ENCODE measurements around the gene PCDHGC3. TPM values are rescaled to one million over a fixed set of nuclear protein-coding genes. Genes with fewer than 3 reads are reported as not detected.
A peak's percentile ranks its signal among the peaks of the same experiment; 100 is the strongest.

PCDHGC3 gene
- total RNA-seq (2021) (103 and 112 TPM in 2 replicates), Bru-seq, nascent RNA (percentile 85 among the genes with signal in this experiment), BruChase-seq, experiment 1, labeled RNA remaining after a 2-hour chase (percentile 94 among the genes with signal in this experiment), BruChase-seq, experiment 2, labeled RNA remaining after a 6-hour chase (percentile 98 among the genes with signal in this experiment)
- long read RNA-seq, full-length matches to known transcripts: 94 of 215 reads
- long read RNA-seq, partial matches to known transcripts: 115 of 215 reads
- long read RNA-seq, other reads (novel, unspliced or antisense): 6 of 215 reads

DNA sequence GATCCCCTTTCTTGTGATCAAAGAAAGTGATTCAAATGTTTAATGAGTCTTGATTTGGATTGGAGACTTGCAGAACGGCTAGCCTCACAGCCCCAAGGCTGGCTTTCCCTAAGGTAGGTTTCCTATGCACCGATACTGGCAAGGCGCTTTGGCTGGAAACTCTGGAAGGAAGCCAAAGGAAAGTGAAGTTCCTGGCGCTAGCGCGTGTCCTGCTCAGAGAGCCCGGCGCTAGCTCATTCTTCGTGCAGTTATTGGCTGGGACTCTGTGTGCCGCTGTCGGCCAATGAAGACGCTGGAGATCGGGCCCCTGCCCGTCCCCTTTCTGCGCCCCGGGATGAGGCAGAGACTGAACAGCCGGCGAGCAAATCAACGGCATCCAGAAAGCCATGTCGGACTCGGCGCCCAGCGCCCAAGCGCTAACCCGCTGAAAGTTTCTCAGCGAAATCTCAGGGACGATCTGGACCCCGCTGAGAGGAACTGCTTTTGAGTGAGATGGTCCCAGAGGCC lies at the start of gene PCDHGC3:
Gene PCDHGC3 (plus strand): TSS at position 342 of the 507 bp plus-strand sequence. CDS start 151 bp downstream, at position 493.
- CTCF ChIA-PET: interaction anchor here (0.6 to 2.3 kb wide), 8 partner anchors 20 to 252 kb away, joined by 3 to 13 read pairs (median 6); partner anchors contain the start of gene PCDHB14
- TF ChIP-seq, protein P1, sequence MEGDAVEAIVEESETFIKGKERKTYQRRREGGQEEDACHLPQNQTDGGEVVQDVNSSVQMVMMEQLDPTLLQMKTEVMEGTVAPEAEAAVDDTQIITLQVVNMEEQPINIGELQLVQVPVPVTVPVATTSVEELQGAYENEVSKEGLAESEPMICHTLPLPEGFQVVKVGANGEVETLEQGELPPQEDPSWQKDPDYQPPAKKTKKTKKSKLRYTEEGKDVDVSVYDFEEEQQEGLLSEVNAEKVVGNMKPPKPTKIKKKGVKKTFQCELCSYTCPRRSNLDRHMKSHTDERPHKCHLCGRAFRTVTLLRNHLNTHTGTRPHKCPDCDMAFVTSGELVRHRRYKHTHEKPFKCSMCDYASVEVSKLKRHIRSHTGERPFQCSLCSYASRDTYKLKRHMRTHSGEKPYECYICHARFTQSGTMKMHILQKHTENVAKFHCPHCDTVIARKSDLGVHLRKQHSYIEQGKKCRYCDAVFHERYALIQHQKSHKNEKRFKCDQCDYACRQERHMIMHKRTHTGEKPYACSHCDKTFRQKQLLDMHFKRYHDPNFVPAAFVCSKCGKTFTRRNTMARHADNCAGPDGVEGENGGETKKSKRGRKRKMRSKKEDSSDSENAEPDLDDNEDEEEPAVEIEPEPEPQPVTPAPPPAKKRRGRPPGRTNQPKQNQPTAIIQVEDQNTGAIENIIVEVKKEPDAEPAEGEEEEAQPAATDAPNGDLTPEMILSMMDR (conservative IDR thresholded peaks at IDR 0.05; ENCODE audit: low read depth, low read length): peak; percentile 55
- TF ChIP-seq EZH2 (IDR thresholded peaks at IDR 0.05; ENCODE audit: borderline replicate concordance, low read depth, low read length, poor library complexity, severe bottlenecking): no peak
- intact Hi-C loops (cut with micrococcal nuclease; ENCODE audit: unreplicated experiment): loop anchor here (1.0 to 5.0 kb wide), 4 partner anchors 19 to 81 kb away; no protein-coding TSS in a partner anchor
- H3K27me3 ChIP-seq (replicated peaks; ENCODE audit: insufficient read depth, low read depth, low read length, poor library complexity): no peaks in the 10 kb centered on the region
- DNase-seq (ENCODE audit: low spot score): peak; percentile 98
- no peaks in the 10 kb centered on the region for H3K9me3 ChIP-seq (ENCODE audit: low read depth, low read length, poor library complexity, severe bottlenecking)
- peaks cover 35% of the 10 kb centered on the region for H3K4me1 ChIP-seq (ENCODE audit: insufficient read depth, low read length, poor library complexity, severe bottlenecking)
- peak within 1 kb of the TSS; percentile 80 for H3K4me3 ChIP-seq (ENCODE audit: low read depth, low read length, poor library complexity, severe bottlenecking)
- POLR2A ChIA-PET (ENCODE audit: low non-redundant PET): interaction anchor here (0.6 to 0.7 kb wide), 2 partner anchors 8 to 9 kb away, joined by 3 read pairs; partner anchors contain the start of gene PCDHGC4
- H3K27ac ChIP-seq (ENCODE audit: low read depth, low read length, poor library complexity, severe bottlenecking): peak within 1 kb of the TSS; percentile 89
- no TSS peak for BruUV-seq (replicated peaks)
- no peaks in the 10 kb centered on the region for H3K36me3 ChIP-seq (ENCODE audit: insufficient read depth, low read length, poor library complexity, severe bottlenecking)

DNA sequence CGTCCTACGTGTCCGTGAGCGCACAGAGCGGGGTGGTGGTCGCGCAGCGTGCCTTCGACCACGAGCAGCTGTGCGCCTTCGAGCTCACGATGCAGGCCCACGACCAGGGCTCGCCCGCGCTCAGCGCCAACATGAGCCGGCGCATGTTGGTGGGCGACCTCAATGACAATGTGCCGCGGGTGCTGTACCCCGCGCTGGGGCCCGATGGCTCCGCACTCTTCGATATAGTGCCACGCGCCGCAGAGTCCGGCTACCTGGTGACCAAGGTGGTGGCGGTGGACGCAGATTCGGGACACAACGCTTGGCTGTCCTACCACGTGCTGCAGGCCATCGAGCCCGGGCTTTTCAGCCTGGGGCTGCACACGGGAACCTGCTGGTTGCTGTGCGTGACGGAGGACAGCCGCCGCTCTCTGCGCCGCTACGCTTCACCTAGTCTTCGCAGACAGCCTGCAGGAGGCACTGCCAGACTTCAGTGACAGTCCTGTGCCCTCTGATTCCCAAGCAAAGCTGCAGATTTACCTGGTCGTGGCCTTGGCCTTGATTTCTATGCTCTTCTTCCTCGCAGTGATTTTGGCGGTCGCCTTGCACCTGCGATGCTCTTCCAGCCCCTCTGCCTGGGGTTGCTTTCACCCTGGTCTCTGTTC lies 47.9 kb upstream of the PCDHGC3 start:
- CTCF ChIA-PET: no interaction called here

More for the DNA sequence above, 47.9 kb upstream of the PCDHGC3 start:
- Histone ChIP-seq H3K27ac (ENCODE audit: low read depth, low read length, poor library complexity, severe bottlenecking) (no peak overlapping the region), H3K27me3 (replicated peaks; ENCODE audit: insufficient read depth, low read depth, low read length, poor library complexity) (no peaks in the 10 kb centered on the region), H3K36me3 (ENCODE audit: insufficient read depth, low read length, poor library complexity, severe bottlenecking) (peaks cover 61% of the 10 kb centered on the region), H3K4me1 (ENCODE audit: insufficient read depth, low read length, poor library complexity, severe bottlenecking) (no peaks in the 10 kb centered on the region), H3K9me3 (ENCODE audit: low read depth, low read length, poor library complexity, severe bottlenecking) (peaks cover 93% of the 10 kb centered on the region), H3K4me3 (ENCODE audit: low read depth, low read length, poor library complexity, severe bottlenecking) (no peak overlapping the region)
- DNase-seq (ENCODE audit: low spot score): no peak
- POLR2A ChIA-PET (ENCODE audit: low non-redundant PET): no interaction called here
- no TSS peak for BruUV-seq (replicated peaks)
- TF ChIP-seq EZH2 (IDR thresholded peaks at IDR 0.05; ENCODE audit: borderline replicate concordance, low read depth, low read length, poor library complexity, severe bottlenecking): no peak
- TF ChIP-seq, protein P1 (conservative IDR thresholded peaks at IDR 0.05; ENCODE audit: low read depth, low read length): no peak
- intact Hi-C loops (cut with micrococcal nuclease; ENCODE audit: unreplicated experiment): no loop called here

Measured in A673 (cell line).